H9 (cell line): ENCODE measurements around the gene MX2. TPM values are rescaled to one million over a fixed set of nuclear protein-coding genes. Genes with fewer than 3 reads are reported as not detected.

ENCODE experiments used
- DNase-seq: peaks from one replicate; pipeline ENCODE4 v3.0.0-alpha.2; 2017
- H2AFZ ChIP-seq: one replicate; pipeline ENCODE4 v1.6.1; 2013; ENCODE audit warnings: mild to moderate bottlenecking, low read length, control low read depth, moderate library complexity
- H2AK5ac ChIP-seq: 2 replicates; pipeline ENCODE4 v1.6.1; 2013; ENCODE audit warnings: low read length, control low read depth, mixed read lengths; ENCODE audit not compliant: insufficient read length
- H2BK120ac ChIP-seq: one replicate; pipeline ENCODE4 v1.6.1; 2013; ENCODE audit warnings: low read depth, mild to moderate bottlenecking, low read length, control low read depth, inconsistent platforms; ENCODE audit not compliant: poor library complexity, severe bottlenecking
- H2BK12ac ChIP-seq: 2 replicates; pipeline ENCODE4 v1.6.1; 2013; ENCODE audit warnings: low read length, control low read depth, mixed read lengths, low read depth; ENCODE audit not compliant: insufficient read length
- H2BK15ac ChIP-seq: 2 replicates; pipeline ENCODE4 v1.6.1; 2013; ENCODE audit warnings: low read depth, low read length, control low read depth
- H2BK20ac ChIP-seq: one replicate; pipeline ENCODE4 v1.6.1; 2013; ENCODE audit warnings: low read depth, mild to moderate bottlenecking, low read length, control low read depth, inconsistent platforms; ENCODE audit not compliant: poor library complexity, severe bottlenecking
- H2BK5ac ChIP-seq: 2 replicates; pipeline ENCODE4 v1.6.1; 2013; ENCODE audit warnings: low read length, control low read depth, mixed read lengths; ENCODE audit not compliant: insufficient read length
- H3K14ac ChIP-seq: 2 replicates; pipeline ENCODE4 v1.6.1; 2013; ENCODE audit warnings: low read length, control low read depth; ENCODE audit not compliant: insufficient read depth
- H3K18ac ChIP-seq: 2 replicates; pipeline ENCODE4 v1.6.1; 2013; ENCODE audit warnings: low read depth, mild to moderate bottlenecking, mixed read lengths, low read length, control low read depth; ENCODE audit not compliant: insufficient read length
- H3K23ac ChIP-seq: 2 replicates; pipeline ENCODE4 v1.6.1; 2013; ENCODE audit warnings: low read length, control low read depth, mixed read lengths, low read depth; ENCODE audit not compliant: insufficient read length
- H3K23me2 ChIP-seq: 2 replicates; pipeline ENCODE4 v1.6.1; 2013; ENCODE audit warnings: low read depth, mild to moderate bottlenecking, mixed read lengths, low read length, control low read depth; ENCODE audit not compliant: insufficient read length, poor library complexity, severe bottlenecking
- H3K27ac ChIP-seq: 2 replicates; pipeline ENCODE4 v1.5.1; 2013; ENCODE audit warnings: low read length, control low read depth, mixed read lengths, low read depth; ENCODE audit not compliant: insufficient read length
- H3K27me3 ChIP-seq: 2 replicates; pipeline ENCODE4 v1.6.1; 2013; ENCODE audit warnings: low read length, control low read depth, inconsistent platforms; ENCODE audit not compliant: insufficient read depth
- H3K4ac ChIP-seq: 2 replicates; pipeline ENCODE4 v1.6.1; 2013; ENCODE audit warnings: low read depth, mild to moderate bottlenecking, control low read depth, inconsistent platforms, low read length, moderate library complexity
- H3K4me1 ChIP-seq: 2 replicates; pipeline ENCODE4 v1.6.1; 2013; ENCODE audit warnings: low read length, control low read depth, inconsistent platforms; ENCODE audit not compliant: insufficient read depth
- H3K4me2 ChIP-seq: 2 replicates; pipeline ENCODE4 v1.6.1; 2013; ENCODE audit warnings: low read length, control low read depth, mixed read lengths; ENCODE audit not compliant: insufficient read length, insufficient read depth
- H3K56ac ChIP-seq: 2 replicates; pipeline ENCODE4 v1.6.1; 2013; ENCODE audit warnings: low read depth, mild to moderate bottlenecking, mixed read lengths, low read length, control low read depth; ENCODE audit not compliant: insufficient read length
- H3K79me1 ChIP-seq: 2 replicates; pipeline ENCODE4 v1.6.1; 2013; ENCODE audit warnings: low read depth, mild to moderate bottlenecking, moderate library complexity, low read length, control low read depth, inconsistent platforms; ENCODE audit not compliant: insufficient read depth, poor library complexity, severe bottlenecking
- H3K79me2 ChIP-seq: 2 replicates; pipeline ENCODE4 v1.6.1; 2013; ENCODE audit warnings: low read length, control low read depth, inconsistent platforms; ENCODE audit not compliant: insufficient read depth
- H3K9ac ChIP-seq: 2 replicates; pipeline ENCODE4 v1.6.1; 2013; ENCODE audit warnings: low read length, control low read depth, mixed read lengths; ENCODE audit not compliant: insufficient read length; ENCODE audit errors: extremely low read depth
- H3K9me3 ChIP-seq: one replicate; pipeline ENCODE4 v1.6.1; 2013; ENCODE audit warnings: low read depth, low read length, inconsistent platforms; ENCODE audit not compliant: control insufficient read depth
- H3T11ph ChIP-seq: one replicate; pipeline ENCODE4 v1.6.1; 2013; ENCODE audit warnings: mild to moderate bottlenecking, low read length, control low read depth, inconsistent platforms
- H4K20me1 ChIP-seq: one replicate; pipeline ENCODE4 v1.6.1; 2013; ENCODE audit not compliant: control insufficient read depth, insufficient read length, insufficient read depth
- H4K5ac ChIP-seq: 2 replicates; pipeline ENCODE4 v1.6.1; 2013; ENCODE audit warnings: low read depth, mild to moderate bottlenecking, mixed read lengths, low read length, control low read depth; ENCODE audit not compliant: insufficient read length
- H4K8ac ChIP-seq: replicated peaks from 2 replicates; pipeline ENCODE4 v1.6.1; 2013; ENCODE audit warnings: low read length, control low read depth, mixed read lengths, low read depth; ENCODE audit not compliant: insufficient read length
- H4K91ac ChIP-seq: 2 replicates; pipeline ENCODE4 v1.6.1; 2013; ENCODE audit warnings: low read depth, mild to moderate bottlenecking, moderate library complexity, mixed read lengths, low read length, control low read depth; ENCODE audit not compliant: insufficient read length
- H3K27ac Mint-ChIP-seq, 3 experiments: 2 replicates in 2 of 3; 3 replicates in 1 of 3; pipeline ENCODE4 v1.8.0; 2020 to 2021; ENCODE audit warnings: mixed read lengths in 3 of 3, mild to moderate bottlenecking in 1 of 3, moderate library complexity in 1 of 3
- H3K27me3 Mint-ChIP-seq: 2 replicates; pipeline ENCODE4 v1.8.0; 2021; ENCODE audit warnings: low read depth, mild to moderate bottlenecking, moderate library complexity, mixed read lengths
- H3K36me3 Mint-ChIP-seq, 3 experiments: 2 replicates in 2 of 3; 3 replicates in 1 of 3; pipeline ENCODE4 v1.8.0; 2020 to 2021; ENCODE audit warnings: low read depth in 3 of 3, mixed read lengths in 3 of 3; ENCODE audit not compliant: insufficient read depth in 1 of 3
- H3K4me1 Mint-ChIP-seq, 2 experiments: 2 replicates each; pipeline ENCODE4 v1.8.0; 2020; ENCODE audit warnings: mixed read lengths in 2 of 2
- H3K4me3 Mint-ChIP-seq, 2 experiments: 2 replicates in 1 of 2; 3 replicates in 1 of 2; pipeline ENCODE4 v1.8.0; 2020 to 2021; ENCODE audit warnings: mild to moderate bottlenecking in 2 of 2, mixed read lengths in 2 of 2, moderate library complexity in 1 of 2
- H3K9me3 Mint-ChIP-seq, 2 experiments: 2 replicates in 1 of 2; 3 replicates in 1 of 2; pipeline ENCODE4 v1.8.0; 2020; ENCODE audit warnings: mild to moderate bottlenecking in 2 of 2, mixed read lengths in 2 of 2, moderate library complexity in 1 of 2
- CTCF ChIP-seq: fragments of 200-600 bp; sonication (generic); conservative IDR thresholded peaks from 3 replicates; pipeline ENCODE4 v1.8.0; 2021; ENCODE audit warnings: antibody characterized with exemption, mild to moderate bottlenecking
- WGBS: extraction: QIAGEN DNeasy Blood & Tissue Kit; methylation state at CpG from one replicate; pipeline ENCODE4 v1.1.7; 2013; ENCODE audit warnings: missing lambda C conversion rate, low lambda C conversion rate, mixed read lengths; ENCODE audit not compliant: insufficient read length; ENCODE audit errors: extremely low coverage; 5-methylcytosine and 5-hydroxymethylcytosine counted together
- total RNA-seq: library from RNA; stranded (reverse); gene quantifications from 2 replicates; pipeline ENCODE4 v1.2.1, GENCODE V29; 2021

Gene MX2
- total RNA-seq, 1 experiment from 2014 or later = 1.8 TPM

- no peaks in the 10 kb centered on the region for H3K9me3 ChIP-seq
- H3K27me3 ChIP-seq = no peaks in the 10 kb centered on the region
- H3K27ac ChIP-seq = no peak overlapping the region
- H3K79me2 ChIP-seq = no peaks in the 10 kb centered on the region
- no peak overlapping the region for H3T11ph ChIP-seq
- no peak overlapping the region for H2BK12ac ChIP-seq
- H3K23me2 ChIP-seq = no peaks in the 10 kb centered on the region
- H3K4me1 Mint-ChIP-seq = peaks cover 20 to 21% of the 10 kb centered on the region in 2 experiments
- no peak overlapping the region for H4K5ac ChIP-seq
- H3K23ac ChIP-seq = no peak overlapping the region
- no peak for TF ChIP-seq CTCF
- H3K27me3 Mint-ChIP-seq = no peaks in the 10 kb centered on the region; the same call in 1 of the 2 replicates
- no CpG with 5 or more reads among the region's 2 CpGs for WGBS
- H3K9me3 Mint-ChIP-seq = peaks cover 5 to 6% of the 10 kb centered on the region in 2 experiments; a peak in 3 of 5 replicates
- no peak overlapping the region for H2AFZ ChIP-seq
- no peak overlapping the region for H2BK5ac ChIP-seq
- H2BK120ac ChIP-seq = no peak overlapping the region
- H2BK15ac ChIP-seq = no peak overlapping the region
- no peak overlapping the region for H3K14ac ChIP-seq
- no peak overlapping the region for H3K56ac ChIP-seq
- H3K18ac ChIP-seq = no peak overlapping the region
- H3K36me3 Mint-ChIP-seq = peaks cover 8 to 30% (median 14%) of the 10 kb centered on the region in 3 experiments
- H3K4me2 ChIP-seq = no peak overlapping the region
- H3K4me3 Mint-ChIP-seq = no peak overlapping the region
- H3K27ac Mint-ChIP-seq = peak overlapping the region in 1 of 3 experiments; percentile 24; a peak in 1 of 7 replicates
- peaks cover 5% of the 10 kb centered on the region; the same call in 1 of the 2 replicates for H3K4me1 ChIP-seq
- no peak overlapping the region for H4K8ac ChIP-seq
- H3K79me1 ChIP-seq = no peaks in the 10 kb centered on the region
- H3K4ac ChIP-seq = no peak overlapping the region
- H4K20me1 ChIP-seq = no peaks in the 10 kb centered on the region
- H4K91ac ChIP-seq = no peak overlapping the region
- no peak overlapping the region for H3K9ac ChIP-seq
- DNase-seq = no peak
- H2BK20ac ChIP-seq = no peak overlapping the region
- H2AK5ac ChIP-seq = no peak overlapping the region
Observed at GRCh38 chr21:41437729-41438128, 75.9 kb downstream of the MX2 start.
